GM23338 (cell line): ENCODE data around the gene FGGY. TPM values are rescaled to one million over a fixed set of nuclear protein-coding genes. Genes with fewer than 3 reads are reported as not detected.

ENCODE experiments used
- ATAC-seq: fragments of 200-7000 bp; cut with Tn5 transposase; 3 replicates; pipeline ENCODE4 v1.9.1; 2020
- DNase-seq: peaks from one replicate; pipeline ENCODE4 v3.0.0-alpha.2; 2015; ENCODE audit warnings: low spot score
- H2AFZ ChIP-seq: fragments of 200-600 bp; sonication (generic); 2 replicates; pipeline ENCODE4 v1.8.0; 2016; ENCODE audit warnings: antibody characterized with exemption, mild to moderate bottlenecking, moderate library complexity
- H3F3A ChIP-seq: fragments of 200-600 bp; sonication (generic); replicated peaks from 2 replicates; pipeline ENCODE4 v1.8.0; 2017; ENCODE audit warnings: antibody characterized with exemption, mixed run types, low read depth
- H3K27ac ChIP-seq: fragments of 200-600 bp; sonication (generic); 2 replicates; pipeline ENCODE4 v1.6.1; 2016; ENCODE audit warnings: low read depth
- H3K27me3 ChIP-seq: fragments of 200-600 bp; sonication (generic); 2 replicates; pipeline ENCODE4 v1.8.0; 2016; ENCODE audit warnings: mild to moderate bottlenecking, mixed run types, moderate library complexity; ENCODE audit not compliant: insufficient read depth
- H3K36me3 ChIP-seq: fragments of 200-600 bp; sonication (generic); 2 replicates; pipeline ENCODE4 v1.8.0; 2016; ENCODE audit warnings: mild to moderate bottlenecking; ENCODE audit not compliant: insufficient read depth
- H3K4me1 ChIP-seq: fragments of 200-600 bp; sonication (generic); 2 replicates; pipeline ENCODE4 v1.8.0; 2016; ENCODE audit warnings: mild to moderate bottlenecking, moderate library complexity; ENCODE audit not compliant: insufficient read depth
- H3K4me2 ChIP-seq: fragments of 200-600 bp; sonication (generic); 2 replicates; pipeline ENCODE4 v1.7.1; 2017; ENCODE audit warnings: mixed run types
- H3K4me3 ChIP-seq: fragments of 200-600 bp; sonication (generic); 2 replicates; pipeline ENCODE4 v1.6.1; 2016; ENCODE audit warnings: mixed run types
- H3K79me2 ChIP-seq: fragments of 200-600 bp; sonication (generic); replicated peaks from 2 replicates; pipeline ENCODE4 v1.8.0; 2017; ENCODE audit warnings: mild to moderate bottlenecking; ENCODE audit not compliant: insufficient read depth
- H3K9me2 ChIP-seq: fragments of 200-600 bp; sonication (generic); 2 replicates; pipeline ENCODE4 v1.8.0; 2017; ENCODE audit not compliant: insufficient read depth
- H4K20me1 ChIP-seq: fragments of 200-600 bp; sonication (generic); replicated peaks from 2 replicates; pipeline ENCODE4 v1.8.0; 2017; ENCODE audit warnings: mild to moderate bottlenecking; ENCODE audit not compliant: insufficient read depth
- H3K27ac Mint-ChIP-seq: 2 replicates; pipeline ENCODE4 v1.8.0; 2020; ENCODE audit warnings: inconsistent platforms, mild to moderate bottlenecking, moderate library complexity, mixed read lengths
- H3K27me3 Mint-ChIP-seq: 3 replicates; pipeline ENCODE4 v1.8.0; 2022; ENCODE audit warnings: low read depth, mild to moderate bottlenecking, moderate library complexity, mixed read lengths, inconsistent platforms; ENCODE audit not compliant: insufficient read depth, poor library complexity
- H3K36me3 Mint-ChIP-seq: 3 replicates; pipeline ENCODE4 v1.8.0; 2021; ENCODE audit warnings: low read depth, mild to moderate bottlenecking, inconsistent platforms, moderate library complexity, mixed read lengths
- H3K4me1 Mint-ChIP-seq: 3 replicates; pipeline ENCODE4 v1.8.0; 2020; ENCODE audit warnings: mild to moderate bottlenecking, inconsistent platforms, mixed read lengths
- H3K4me3 Mint-ChIP-seq: 3 replicates; pipeline ENCODE4 v1.8.0; 2021; ENCODE audit warnings: moderate library complexity, mild to moderate bottlenecking, inconsistent platforms, mixed read lengths
- H3K9me3 Mint-ChIP-seq: 3 replicates; pipeline ENCODE4 v1.8.0; 2020; ENCODE audit warnings: moderate library complexity, mild to moderate bottlenecking, inconsistent platforms, mixed read lengths
- CREB1 ChIP-seq: fragments of 250-450 bp; sonication (Bioruptor Pico); IDR thresholded peaks from 2 replicates; pipeline ENCODE4 v1.5.0; 2020; ENCODE audit warnings: low read depth, mild to moderate bottlenecking, moderate library complexity
- EZH2phosphoT487 ChIP-seq: fragments of 200-600 bp; sonication (generic); IDR thresholded peaks from one replicate; pipeline ENCODE4 v1.8.1; 2018; ENCODE audit warnings: antibody characterized with exemption; ENCODE audit not compliant: unreplicated experiment
- JUNB ChIP-seq: IDR thresholded peaks from one replicate; pipeline ENCODE4 v1.6.1; 2016; ENCODE audit warnings: antibody characterized with exemption; ENCODE audit not compliant: unreplicated experiment
- NANOG ChIP-seq: IDR thresholded peaks from 2 replicates; pipeline ENCODE4 v1.6.1; 2016; ENCODE audit warnings: antibody characterized with exemption, borderline replicate concordance
- POLR2AphosphoS5 ChIP-seq: IDR thresholded peaks from 2 replicates; pipeline ENCODE4 v1.6.1; 2016; ENCODE audit warnings: antibody characterized with exemption, low read depth
- ZNF331 ChIP-seq: fragments of 250-450 bp; sonication (Bioruptor Pico); IDR thresholded peaks from 2 replicates; pipeline ENCODE4 v1.5.0; 2020; ENCODE audit warnings: low read depth, mild to moderate bottlenecking, moderate library complexity
- polyA plus RNA-seq: library from polyadenylated mRNA; unstranded; fragments of >200 nt; fragmentation: Nextera tagmentation; extraction: Ambion mirVana; gene quantifications from 2 replicates; pipeline ENCODE4 v1.2.1, GENCODE V29; 2016
- total RNA-seq: library from RNA; depleted of rRNA; stranded (reverse); fragments of >200 nt; shearing (Covaris generic); gene quantifications from 2 replicates; pipeline ENCODE4 v1.2.3, GENCODE V29; 2014
- TF ChIP-seq, protein P1 (sequence below): IDR thresholded peaks from one replicate; pipeline ENCODE4 v1.6.1; 2018; ENCODE audit warnings: antibody characterized with exemption; ENCODE audit not compliant: unreplicated experiment
- TF ChIP-seq, protein P2 (sequence below): fragments of 250-450 bp; sonication (Bioruptor Pico); IDR thresholded peaks from 2 replicates; pipeline ENCODE4 v1.5.0; 2020; ENCODE audit warnings: mild to moderate bottlenecking, moderate library complexity
- TF ChIP-seq, protein P3 (sequence below): IDR thresholded peaks from 2 replicates; pipeline ENCODE4 v1.6.1; 2016; ENCODE audit warnings: antibody characterized with exemption

Gene FGGY
- total and polyA plus RNA-seq, 2 experiments from 2014 or later = 10.9 to 21.4 TPM

DNA sequence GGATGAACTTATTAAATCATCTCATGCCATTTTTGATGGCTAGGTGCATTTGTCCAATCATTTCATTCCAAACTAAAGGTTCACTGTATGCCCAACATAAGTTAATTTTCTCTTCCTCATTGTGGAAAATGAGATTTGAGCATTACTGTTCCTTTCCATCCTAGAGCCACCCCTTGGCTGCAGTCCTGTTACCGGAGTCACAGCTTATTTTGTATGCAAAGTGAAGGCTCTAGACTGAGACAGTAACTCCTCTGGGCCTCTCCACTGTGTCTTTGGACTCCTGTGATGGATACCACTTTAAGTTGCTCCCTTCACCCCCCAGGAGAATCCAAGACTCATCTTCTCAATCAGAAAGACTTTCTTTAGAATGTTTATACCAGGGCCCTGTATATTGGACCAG lies 59.7 kb downstream of the FGGY start (continued):
- TF ChIP-seq, protein P1, sequence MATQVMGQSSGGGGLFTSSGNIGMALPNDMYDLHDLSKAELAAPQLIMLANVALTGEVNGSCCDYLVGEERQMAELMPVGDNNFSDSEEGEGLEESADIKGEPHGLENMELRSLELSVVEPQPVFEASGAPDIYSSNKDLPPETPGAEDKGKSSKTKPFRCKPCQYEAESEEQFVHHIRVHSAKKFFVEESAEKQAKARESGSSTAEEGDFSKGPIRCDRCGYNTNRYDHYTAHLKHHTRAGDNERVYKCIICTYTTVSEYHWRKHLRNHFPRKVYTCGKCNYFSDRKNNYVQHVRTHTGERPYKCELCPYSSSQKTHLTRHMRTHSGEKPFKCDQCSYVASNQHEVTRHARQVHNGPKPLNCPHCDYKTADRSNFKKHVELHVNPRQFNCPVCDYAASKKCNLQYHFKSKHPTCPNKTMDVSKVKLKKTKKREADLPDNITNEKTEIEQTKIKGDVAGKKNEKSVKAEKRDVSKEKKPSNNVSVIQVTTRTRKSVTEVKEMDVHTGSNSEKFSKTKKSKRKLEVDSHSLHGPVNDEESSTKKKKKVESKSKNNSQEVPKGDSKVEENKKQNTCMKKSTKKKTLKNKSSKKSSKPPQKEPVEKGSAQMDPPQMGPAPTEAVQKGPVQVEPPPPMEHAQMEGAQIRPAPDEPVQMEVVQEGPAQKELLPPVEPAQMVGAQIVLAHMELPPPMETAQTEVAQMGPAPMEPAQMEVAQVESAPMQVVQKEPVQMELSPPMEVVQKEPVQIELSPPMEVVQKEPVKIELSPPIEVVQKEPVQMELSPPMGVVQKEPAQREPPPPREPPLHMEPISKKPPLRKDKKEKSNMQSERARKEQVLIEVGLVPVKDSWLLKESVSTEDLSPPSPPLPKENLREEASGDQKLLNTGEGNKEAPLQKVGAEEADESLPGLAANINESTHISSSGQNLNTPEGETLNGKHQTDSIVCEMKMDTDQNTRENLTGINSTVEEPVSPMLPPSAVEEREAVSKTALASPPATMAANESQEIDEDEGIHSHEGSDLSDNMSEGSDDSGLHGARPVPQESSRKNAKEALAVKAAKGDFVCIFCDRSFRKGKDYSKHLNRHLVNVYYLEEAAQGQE = no peak

DNA sequence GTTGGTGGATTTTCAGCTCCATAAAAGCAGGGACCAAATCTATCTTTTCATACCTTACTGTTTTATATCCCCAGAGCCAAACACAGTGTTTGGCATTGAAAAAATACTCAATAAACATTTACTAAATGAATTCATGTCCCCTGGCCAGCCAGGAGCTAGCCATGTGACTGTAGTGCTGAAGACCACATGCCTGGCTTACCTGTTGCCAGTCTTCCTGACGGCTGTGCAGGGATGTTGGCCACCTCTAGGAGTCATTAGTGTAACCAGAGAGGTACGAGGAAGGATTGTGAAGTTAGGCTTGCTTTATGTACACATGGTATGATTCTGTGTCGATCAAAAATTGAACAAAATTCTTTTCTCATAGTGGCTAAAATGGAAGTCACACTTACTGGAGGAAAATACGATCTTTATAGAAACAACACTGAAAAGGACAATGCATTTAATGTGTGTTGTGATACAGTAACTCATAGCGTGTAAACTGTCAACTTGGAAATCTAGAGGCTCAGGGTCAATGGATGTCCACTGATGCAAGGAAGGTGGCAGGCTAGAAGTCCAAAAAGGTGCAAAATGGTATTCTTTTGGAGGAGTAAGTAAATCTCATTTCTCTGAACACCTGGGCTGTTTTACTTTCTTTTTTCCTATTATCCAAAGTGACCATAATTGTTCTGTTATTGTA lies 60.9 kb downstream of the FGGY start:
- Histone ChIP-seq H3F3A (no peaks in the 10 kb centered on the region), H3K9me2 (no peaks in the 10 kb centered on the region), H3K4me2 (no peak overlapping the region), H4K20me1 (no peaks in the 10 kb centered on the region), H3K79me2 (no peaks in the 10 kb centered on the region), H2AFZ (no peak overlapping the region), H3K4me3 (no peak overlapping the region), H3K27me3 (no peaks in the 10 kb centered on the region), H3K27ac (no peak overlapping the region), H3K4me1 (no peaks in the 10 kb centered on the region), H3K36me3 (no peaks in the 10 kb centered on the region)
- H3K27ac Mint-ChIP-seq = no peak overlapping the region
- peaks cover 1% of the 10 kb centered on the region for H3K27me3 Mint-ChIP-seq
- H3K4me3 Mint-ChIP-seq = no peak overlapping the region
- no peaks in the 10 kb centered on the region for H3K36me3 Mint-ChIP-seq
- H3K9me3 Mint-ChIP-seq = no peaks in the 10 kb centered on the region
- peak; percentile 36 for DNase-seq
- ATAC-seq = peak; percentile 83
- H3K4me1 Mint-ChIP-seq = peaks cover 2% of the 10 kb centered on the region; the same call in 1 of the 3 replicates
- TF ChIP-seq, protein P2, sequence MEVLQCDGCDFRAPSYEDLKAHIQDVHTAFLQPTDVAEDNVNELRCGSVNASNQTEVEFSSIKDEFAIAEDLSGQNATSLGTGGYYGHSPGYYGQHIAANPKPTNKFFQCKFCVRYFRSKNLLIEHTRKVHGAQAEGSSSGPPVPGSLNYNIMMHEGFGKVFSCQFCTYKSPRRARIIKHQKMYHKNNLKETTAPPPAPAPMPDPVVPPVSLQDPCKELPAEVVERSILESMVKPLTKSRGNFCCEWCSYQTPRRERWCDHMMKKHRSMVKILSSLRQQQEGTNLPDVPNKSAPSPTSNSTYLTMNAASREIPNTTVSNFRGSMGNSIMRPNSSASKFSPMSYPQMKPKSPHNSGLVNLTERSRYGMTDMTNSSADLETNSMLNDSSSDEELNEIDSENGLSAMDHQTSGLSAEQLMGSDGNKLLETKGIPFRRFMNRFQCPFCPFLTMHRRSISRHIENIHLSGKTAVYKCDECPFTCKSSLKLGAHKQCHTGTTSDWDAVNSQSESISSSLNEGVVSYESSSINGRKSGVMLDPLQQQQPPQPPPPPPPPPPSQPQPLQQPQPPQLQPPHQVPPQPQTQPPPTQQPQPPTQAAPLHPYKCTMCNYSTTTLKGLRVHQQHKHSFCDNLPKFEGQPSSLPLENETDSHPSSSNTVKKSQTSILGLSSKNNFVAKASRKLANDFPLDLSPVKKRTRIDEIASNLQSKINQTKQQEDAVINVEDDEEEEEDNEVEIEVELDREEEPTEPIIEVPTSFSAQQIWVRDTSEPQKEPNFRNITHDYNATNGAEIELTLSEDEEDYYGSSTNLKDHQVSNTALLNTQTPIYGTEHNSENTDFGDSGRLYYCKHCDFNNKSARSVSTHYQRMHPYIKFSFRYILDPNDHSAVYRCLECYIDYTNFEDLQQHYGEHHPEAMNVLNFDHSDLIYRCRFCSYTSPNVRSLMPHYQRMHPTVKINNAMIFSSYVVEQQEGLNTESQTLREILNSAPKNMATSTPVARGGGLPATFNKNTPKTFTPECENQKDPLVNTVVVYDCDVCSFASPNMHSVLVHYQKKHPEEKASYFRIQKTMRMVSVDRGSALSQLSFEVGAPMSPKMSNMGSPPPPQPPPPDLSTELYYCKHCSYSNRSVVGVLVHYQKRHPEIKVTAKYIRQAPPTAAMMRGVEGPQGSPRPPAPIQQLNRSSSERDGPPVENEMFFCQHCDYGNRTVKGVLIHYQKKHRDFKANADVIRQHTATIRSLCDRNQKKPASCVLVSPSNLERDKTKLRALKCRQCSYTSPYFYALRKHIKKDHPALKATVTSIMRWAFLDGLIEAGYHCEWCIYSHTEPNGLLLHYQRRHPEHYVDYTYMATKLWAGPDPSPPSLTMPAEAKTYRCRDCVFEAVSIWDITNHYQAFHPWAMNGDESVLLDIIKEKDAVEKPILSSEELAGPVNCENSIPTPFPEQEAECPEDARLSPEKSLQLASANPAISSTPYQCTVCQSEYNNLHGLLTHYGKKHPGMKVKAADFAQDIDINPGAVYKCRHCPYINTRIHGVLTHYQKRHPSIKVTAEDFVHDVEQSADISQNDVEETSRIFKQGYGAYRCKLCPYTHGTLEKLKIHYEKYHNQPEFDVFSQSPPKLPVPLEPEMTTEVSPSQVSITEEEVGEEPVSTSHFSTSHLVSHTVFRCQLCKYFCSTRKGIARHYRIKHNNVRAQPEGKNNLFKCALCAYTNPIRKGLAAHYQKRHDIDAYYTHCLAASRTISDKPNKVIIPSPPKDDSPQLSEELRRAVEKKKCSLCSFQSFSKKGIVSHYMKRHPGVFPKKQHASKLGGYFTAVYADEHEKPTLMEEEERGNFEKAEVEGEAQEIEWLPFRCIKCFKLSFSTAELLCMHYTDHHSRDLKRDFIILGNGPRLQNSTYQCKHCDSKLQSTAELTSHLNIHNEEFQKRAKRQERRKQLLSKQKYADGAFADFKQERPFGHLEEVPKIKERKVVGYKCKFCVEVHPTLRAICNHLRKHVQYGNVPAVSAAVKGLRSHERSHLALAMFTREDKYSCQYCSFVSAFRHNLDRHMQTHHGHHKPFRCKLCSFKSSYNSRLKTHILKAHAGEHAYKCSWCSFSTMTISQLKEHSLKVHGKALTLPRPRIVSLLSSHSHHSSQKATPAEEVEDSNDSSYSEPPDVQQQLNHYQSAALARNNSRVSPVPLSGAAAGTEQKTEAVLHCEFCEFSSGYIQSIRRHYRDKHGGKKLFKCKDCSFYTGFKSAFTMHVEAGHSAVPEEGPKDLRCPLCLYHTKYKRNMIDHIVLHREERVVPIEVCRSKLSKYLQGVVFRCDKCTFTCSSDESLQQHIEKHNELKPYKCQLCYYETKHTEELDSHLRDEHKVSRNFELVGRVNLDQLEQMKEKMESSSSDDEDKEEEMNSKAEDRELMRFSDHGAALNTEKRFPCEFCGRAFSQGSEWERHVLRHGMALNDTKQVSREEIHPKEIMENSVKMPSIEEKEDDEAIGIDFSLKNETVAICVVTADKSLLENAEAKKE (CRISPR knock-in tag) = no peak
- TF ChIP-seq, protein P3, sequence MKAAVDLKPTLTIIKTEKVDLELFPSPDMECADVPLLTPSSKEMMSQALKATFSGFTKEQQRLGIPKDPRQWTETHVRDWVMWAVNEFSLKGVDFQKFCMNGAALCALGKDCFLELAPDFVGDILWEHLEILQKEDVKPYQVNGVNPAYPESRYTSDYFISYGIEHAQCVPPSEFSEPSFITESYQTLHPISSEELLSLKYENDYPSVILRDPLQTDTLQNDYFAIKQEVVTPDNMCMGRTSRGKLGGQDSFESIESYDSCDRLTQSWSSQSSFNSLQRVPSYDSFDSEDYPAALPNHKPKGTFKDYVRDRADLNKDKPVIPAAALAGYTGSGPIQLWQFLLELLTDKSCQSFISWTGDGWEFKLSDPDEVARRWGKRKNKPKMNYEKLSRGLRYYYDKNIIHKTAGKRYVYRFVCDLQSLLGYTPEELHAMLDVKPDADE = no peak
- no peak for TF ChIP-seq EZH2phosphoT487
- no peak for TF ChIP-seq CREB1 (CRISPR knock-in tag)
- no peak for TF ChIP-seq ZNF331
- no peak for TF ChIP-seq NANOG
- TF ChIP-seq POLR2AphosphoS5 = no peak
- TF ChIP-seq, protein P1 = peak; percentile 57
- TF ChIP-seq JUNB = no peak
